ENCODE data around the gene PDK3.

DNA sequence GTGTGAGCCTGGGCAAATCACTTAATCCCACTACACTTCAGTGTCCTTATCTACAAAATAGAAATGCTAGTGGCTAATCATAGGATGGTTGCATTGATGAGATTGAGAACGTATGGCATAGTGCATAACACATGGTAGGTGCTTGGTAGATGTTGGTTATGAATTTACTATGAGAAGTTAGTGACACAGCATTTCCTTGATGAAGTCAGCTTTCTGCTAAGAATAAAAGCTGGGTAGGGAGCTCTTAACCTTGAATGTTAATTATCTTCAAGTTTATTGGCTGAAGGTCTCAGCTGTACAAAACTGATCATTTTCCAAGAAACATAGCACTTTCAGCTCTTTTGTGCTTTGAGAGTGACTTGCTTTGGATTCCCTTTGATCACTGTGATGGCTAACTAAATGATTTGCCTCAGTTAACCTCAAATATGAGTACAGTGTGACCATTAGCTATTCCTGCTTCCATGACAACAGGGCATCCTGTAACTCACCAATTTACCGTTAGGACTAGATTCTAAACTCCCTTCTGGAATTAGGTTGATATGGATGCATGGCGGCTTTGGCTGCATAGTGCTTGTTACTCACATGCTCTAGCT is 17.8 kb downstream of the PDK3 start:
- TF ChIP-seq ZNF384 (IDR thresholded peaks at IDR 0.05) (no peak), FOXK2 (IDR thresholded peaks at IDR 0.05) (no peak), NFRKB (IDR thresholded peaks at IDR 0.05) (no peak), ELF4 (IDR thresholded peaks at IDR 0.05) (no peak), BHLHE40 (IDR thresholded peaks at IDR 0.05; ENCODE audit: borderline replicate concordance) (no peak), ARNT (IDR thresholded peaks at IDR 0.05) (no peak), SP1 (IDR thresholded peaks at IDR 0.05) (no peak), FOXA1 (IDR thresholded peaks at IDR 0.05) (no peak), HDGF (IDR thresholded peaks at IDR 0.05; ENCODE audit: borderline replicate concordance) (no peak), FOXM1 (IDR thresholded peaks at IDR 0.05; ENCODE audit: borderline replicate concordance) (no peak)
- TF ChIP-seq, protein P1, sequence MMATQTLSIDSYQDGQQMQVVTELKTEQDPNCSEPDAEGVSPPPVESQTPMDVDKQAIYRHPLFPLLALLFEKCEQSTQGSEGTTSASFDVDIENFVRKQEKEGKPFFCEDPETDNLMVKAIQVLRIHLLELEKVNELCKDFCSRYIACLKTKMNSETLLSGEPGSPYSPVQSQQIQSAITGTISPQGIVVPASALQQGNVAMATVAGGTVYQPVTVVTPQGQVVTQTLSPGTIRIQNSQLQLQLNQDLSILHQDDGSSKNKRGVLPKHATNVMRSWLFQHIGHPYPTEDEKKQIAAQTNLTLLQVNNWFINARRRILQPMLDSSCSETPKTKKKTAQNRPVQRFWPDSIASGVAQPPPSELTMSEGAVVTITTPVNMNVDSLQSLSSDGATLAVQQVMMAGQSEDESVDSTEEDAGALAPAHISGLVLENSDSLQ (IDR thresholded peaks at IDR 0.05) = no peak

All from HEK293T (cell line).